ENCODE results near the gene USP17L13.
"Not testable (repeated sequence)": the region's sequence is repeated elsewhere in the genome, so short reads cannot be mapped to it uniquely, and the experiment has no call there.

USP17L13 gene

DNA sequence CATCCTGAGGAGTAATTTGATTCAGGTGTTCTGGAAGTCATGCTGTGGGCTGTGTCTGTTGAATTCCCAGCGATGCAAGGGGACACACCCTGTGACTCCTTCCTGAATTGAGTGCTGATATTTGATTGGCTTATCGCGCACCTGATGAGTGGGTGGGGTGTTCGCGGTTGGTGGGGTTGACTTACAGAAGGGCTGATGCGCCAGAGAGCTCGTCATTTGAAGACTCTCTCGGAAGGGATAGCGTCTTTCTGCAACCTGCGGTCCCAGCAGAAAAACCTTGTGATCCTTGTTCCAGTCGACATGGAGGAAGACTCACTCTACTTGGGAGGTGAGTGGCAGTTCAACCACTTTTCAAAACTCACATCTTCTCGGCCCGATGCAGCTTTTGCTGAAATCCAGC is 4.8 kb upstream of the USP17L13 start, which contains the start of gene USP17L12:
TSS of gene USP17L12 (plus strand) at position 301 of the 400 bp plus-strand sequence. CDS start at position 301, 0 bp downstream.
- WGBS, 2 donors (ENCODE audit: extremely low coverage in 2 of 2, insufficient read length in 2 of 2, insufficient replicate concordance in 1 of 2): no CpG with 5 or more reads among the region's 13 CpGs
- H3K4me3 ChIP-seq (ENCODE audit: low read length in 2 of 2); H3K79me1 ChIP-seq (ENCODE audit: low read depth, low read length): not testable (repeated sequence)

DNA sequence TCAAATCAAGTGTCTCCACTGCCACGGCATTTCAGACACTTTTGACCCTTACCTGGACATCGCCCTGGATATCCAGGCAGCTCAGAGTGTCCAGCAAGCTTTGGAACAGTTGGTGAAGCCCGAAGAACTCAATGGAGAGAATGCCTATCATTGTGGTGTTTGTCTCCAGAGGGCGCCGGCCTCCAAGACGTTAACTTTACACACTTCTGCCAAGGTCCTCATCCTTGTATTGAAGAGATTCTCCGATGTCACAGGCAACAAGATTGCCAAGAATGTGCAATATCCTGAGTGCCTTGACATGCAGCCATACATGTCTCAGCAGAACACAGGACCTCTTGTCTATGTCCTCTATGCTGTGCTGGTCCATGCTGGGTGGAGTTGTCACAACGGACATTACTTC is 5.6 kb downstream of the USP17L13 start:
- not testable (repeated sequence) for H3K4ac ChIP-seq (ENCODE audit: low read length); H2AFZ ChIP-seq (ENCODE audit: low read length); H3K27me3 ChIP-seq (ENCODE audit: control insufficient read depth in 3 of 3, insufficient read depth in 3 of 3, low read depth in 1 of 3, low read length in 3 of 3); H2BK12ac ChIP-seq (ENCODE audit: low read length); H2BK5ac ChIP-seq (ENCODE audit: low read length); H3K4me3 ChIP-seq (ENCODE audit: low read length in 2 of 2); H2AK5ac ChIP-seq (ENCODE audit: low read depth, low read length); H3K9me3 ChIP-seq (replicated peaks in 1 of 2; ENCODE audit: control insufficient read depth in 2 of 2, insufficient read depth in 1 of 2, low read depth in 1 of 2, low read length in 2 of 2); H2BK15ac ChIP-seq (ENCODE audit: low read length); H3K9ac ChIP-seq (ENCODE audit: low read depth, low read length, poor library complexity); H3K4me1 ChIP-seq (ENCODE audit: control insufficient read depth in 2 of 2, insufficient read depth in 1 of 2, low read depth in 1 of 2, low read length in 2 of 2); H3K27ac ChIP-seq (replicated peaks; ENCODE audit: low read length); H4K8ac ChIP-seq (ENCODE audit: low read depth, low read length); H3K79me1 ChIP-seq (ENCODE audit: low read depth, low read length); H3K14ac ChIP-seq (ENCODE audit: low read length); H3K23ac ChIP-seq (ENCODE audit: low read depth, low read length, poor library complexity); H3K4me2 ChIP-seq (ENCODE audit: insufficient read depth, low read length, poor library complexity, severe bottlenecking); H4K91ac ChIP-seq (ENCODE audit: low read depth, low read length, poor library complexity); DNase-seq (ENCODE audit: low spot score); H2BK120ac ChIP-seq (ENCODE audit: low read depth, low read length); H3K18ac ChIP-seq (ENCODE audit: low read length); H3K36me3 ChIP-seq (replicated peaks in 1 of 2; ENCODE audit: control insufficient read depth in 2 of 2, insufficient read depth in 2 of 2, low read length in 2 of 2)
- WGBS, 2 donors (ENCODE audit: extremely low coverage in 2 of 2, insufficient read length in 2 of 2, insufficient replicate concordance in 1 of 2): no CpG with 5 or more reads among the region's 8 CpGs

More for the DNA sequence above, 4.8 kb upstream of the USP17L13 start, which contains the start of gene USP17L12:
- H2BK12ac ChIP-seq (ENCODE audit: low read length); H2AFZ ChIP-seq (ENCODE audit: low read length); H3K9me3 ChIP-seq (replicated peaks in 1 of 2; ENCODE audit: control insufficient read depth in 2 of 2, insufficient read depth in 1 of 2, low read depth in 1 of 2, low read length in 2 of 2); H4K91ac ChIP-seq (ENCODE audit: low read depth, low read length, poor library complexity); H3K9ac ChIP-seq (ENCODE audit: low read depth, low read length, poor library complexity); H3K18ac ChIP-seq (ENCODE audit: low read length); H3K4me1 ChIP-seq (ENCODE audit: control insufficient read depth in 2 of 2, insufficient read depth in 1 of 2, low read depth in 1 of 2, low read length in 2 of 2); H2BK15ac ChIP-seq (ENCODE audit: low read length); H3K27me3 ChIP-seq (ENCODE audit: control insufficient read depth in 3 of 3, insufficient read depth in 3 of 3, low read depth in 1 of 3, low read length in 3 of 3); DNase-seq (ENCODE audit: low spot score); H3K27ac ChIP-seq (replicated peaks; ENCODE audit: low read length); H2AK5ac ChIP-seq (ENCODE audit: low read depth, low read length); H2BK120ac ChIP-seq (ENCODE audit: low read depth, low read length); H4K8ac ChIP-seq (ENCODE audit: low read depth, low read length); H3K23ac ChIP-seq (ENCODE audit: low read depth, low read length, poor library complexity); H3K36me3 ChIP-seq (replicated peaks in 1 of 2; ENCODE audit: control insufficient read depth in 2 of 2, insufficient read depth in 2 of 2, low read length in 2 of 2); H3K4ac ChIP-seq (ENCODE audit: low read length); H3K4me2 ChIP-seq (ENCODE audit: insufficient read depth, low read length, poor library complexity, severe bottlenecking); H3K14ac ChIP-seq (ENCODE audit: low read length); H2BK5ac ChIP-seq (ENCODE audit: low read length): not testable (repeated sequence)

DNA sequence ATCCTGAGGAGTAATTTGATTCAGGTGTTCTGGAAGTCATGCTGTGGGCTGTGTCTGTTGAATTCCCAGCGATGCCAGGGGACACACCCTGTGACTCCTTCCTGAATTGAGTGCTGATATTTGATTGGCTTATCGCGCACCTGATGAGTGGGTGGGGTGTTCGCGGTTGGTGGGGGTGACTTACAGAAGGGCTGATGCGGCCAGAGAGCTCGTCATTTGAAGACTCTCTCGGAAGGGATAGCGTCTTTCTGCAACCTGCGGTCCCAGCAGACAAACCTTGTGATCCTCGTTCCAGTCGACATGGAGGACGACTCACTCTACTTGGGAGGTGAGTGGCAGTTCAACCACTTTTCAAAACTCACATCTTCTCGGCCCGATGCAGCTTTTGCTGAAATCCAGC is 9.4 kb downstream of the USP17L13 start, which contains the start of gene USP17L15:
TSS of gene USP17L15 (plus strand) at position 301 of the 400 bp plus-strand sequence. CDS start at position 301, 0 bp downstream.
- H3K4me3 ChIP-seq (ENCODE audit: low read length in 2 of 2); H2BK120ac ChIP-seq (ENCODE audit: low read depth, low read length); H2AK5ac ChIP-seq (ENCODE audit: low read depth, low read length); H3K9ac ChIP-seq (ENCODE audit: low read depth, low read length, poor library complexity); H2BK12ac ChIP-seq (ENCODE audit: low read length); H3K27me3 ChIP-seq (ENCODE audit: control insufficient read depth in 3 of 3, insufficient read depth in 3 of 3, low read depth in 1 of 3, low read length in 3 of 3); H4K8ac ChIP-seq (ENCODE audit: low read depth, low read length); H3K18ac ChIP-seq (ENCODE audit: low read length); H2BK5ac ChIP-seq (ENCODE audit: low read length); H4K91ac ChIP-seq (ENCODE audit: low read depth, low read length, poor library complexity); H3K4ac ChIP-seq (ENCODE audit: low read length); H3K4me1 ChIP-seq (ENCODE audit: control insufficient read depth in 2 of 2, insufficient read depth in 1 of 2, low read depth in 1 of 2, low read length in 2 of 2); H3K36me3 ChIP-seq (replicated peaks in 1 of 2; ENCODE audit: control insufficient read depth in 2 of 2, insufficient read depth in 2 of 2, low read length in 2 of 2); H2AFZ ChIP-seq (ENCODE audit: low read length); H3K23ac ChIP-seq (ENCODE audit: low read depth, low read length, poor library complexity); H3K4me2 ChIP-seq (ENCODE audit: insufficient read depth, low read length, poor library complexity, severe bottlenecking); H3K9me3 ChIP-seq (replicated peaks in 1 of 2; ENCODE audit: control insufficient read depth in 2 of 2, insufficient read depth in 1 of 2, low read depth in 1 of 2, low read length in 2 of 2); H3K27ac ChIP-seq (replicated peaks; ENCODE audit: low read length); DNase-seq (ENCODE audit: low spot score); H3K14ac ChIP-seq (ENCODE audit: low read length); H3K79me1 ChIP-seq (ENCODE audit: low read depth, low read length); H2BK15ac ChIP-seq (ENCODE audit: low read length): not testable (repeated sequence)
- no CpG with 5 or more reads among the region's 15 CpGs for WGBS, 2 donors (ENCODE audit: extremely low coverage in 2 of 2, insufficient read length in 2 of 2, insufficient replicate concordance in 1 of 2)

DNA sequence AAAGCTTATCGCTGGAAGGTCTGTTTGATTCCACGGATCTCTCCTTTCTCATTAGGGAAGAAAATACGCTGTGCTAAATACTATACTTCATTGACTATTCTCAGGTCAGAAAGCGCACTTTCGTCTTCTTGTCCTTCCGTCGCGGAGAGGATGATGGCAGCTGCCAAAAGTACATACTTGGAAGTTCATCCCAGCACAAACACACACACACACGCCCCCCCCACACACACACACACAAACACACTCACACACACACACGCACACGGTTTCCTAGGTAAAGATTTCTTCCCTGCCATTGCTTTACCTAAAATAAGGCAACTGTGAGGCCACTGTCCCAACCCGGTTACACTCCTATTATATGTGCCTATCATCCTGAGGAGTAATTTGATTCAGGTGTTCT is 13.8 kb downstream of the USP17L13 start:
- H3K4me1 ChIP-seq (ENCODE audit: control insufficient read depth in 2 of 2, insufficient read depth in 1 of 2, low read depth in 1 of 2, low read length in 2 of 2); H3K14ac ChIP-seq (ENCODE audit: low read length); H3K23ac ChIP-seq (ENCODE audit: low read depth, low read length, poor library complexity); H3K18ac ChIP-seq (ENCODE audit: low read length); H3K9me3 ChIP-seq (replicated peaks in 1 of 2; ENCODE audit: control insufficient read depth in 2 of 2, insufficient read depth in 1 of 2, low read depth in 1 of 2, low read length in 2 of 2); H2BK5ac ChIP-seq (ENCODE audit: low read length); H3K27ac ChIP-seq (replicated peaks; ENCODE audit: low read length); H3K9ac ChIP-seq (ENCODE audit: low read depth, low read length, poor library complexity); H2AK5ac ChIP-seq (ENCODE audit: low read depth, low read length); H3K4me2 ChIP-seq (ENCODE audit: insufficient read depth, low read length, poor library complexity, severe bottlenecking); H3K79me1 ChIP-seq (ENCODE audit: low read depth, low read length); H3K4me3 ChIP-seq (ENCODE audit: low read length in 2 of 2); H4K91ac ChIP-seq (ENCODE audit: low read depth, low read length, poor library complexity); H3K4ac ChIP-seq (ENCODE audit: low read length); H2BK15ac ChIP-seq (ENCODE audit: low read length); H3K27me3 ChIP-seq (ENCODE audit: control insufficient read depth in 3 of 3, insufficient read depth in 3 of 3, low read depth in 1 of 3, low read length in 3 of 3); H2BK120ac ChIP-seq (ENCODE audit: low read depth, low read length); H2BK12ac ChIP-seq (ENCODE audit: low read length); H2AFZ ChIP-seq (ENCODE audit: low read length); H3K36me3 ChIP-seq (replicated peaks in 1 of 2; ENCODE audit: control insufficient read depth in 2 of 2, insufficient read depth in 2 of 2, low read length in 2 of 2): not testable (repeated sequence)
- WGBS, 2 donors (ENCODE audit: extremely low coverage in 2 of 2, insufficient read length in 2 of 2, insufficient replicate concordance in 1 of 2): 100% methylated on average over 3 of the region's 12 CpGs; no CpG with 5 or more reads in 1 of the 2 donors
- DNase-seq (ENCODE audit: low spot score): peak; percentile 6
- peak overlapping the region; percentile 68 for H4K8ac ChIP-seq (ENCODE audit: low read depth, low read length)
